Ectodermal cell (in vitro differentiated cells): Measurements from ENCODE around the gene SOD2.
"Not testable (repeated sequence)": the region's sequence is repeated elsewhere in the genome, so short reads cannot be mapped to it uniquely, and the experiment has no call there.

ENCODE experiments used
- H3K27ac ChIP-seq: 2 replicates; pipeline ENCODE4 v1.7.0; 2013; ENCODE audit warnings: mild to moderate bottlenecking, low read depth, low read length; ENCODE audit not compliant: insufficient read depth, poor library complexity, severe bottlenecking
- H3K27me3 ChIP-seq: 2 replicates; pipeline ENCODE4 v1.7.0; 2013; ENCODE audit warnings: mild to moderate bottlenecking, low read length; ENCODE audit not compliant: insufficient read depth, control insufficient read depth, poor library complexity, severe bottlenecking
- H3K36me3 ChIP-seq: one replicate; pipeline ENCODE4 v1.7.0; 2013; ENCODE audit warnings: low read length; ENCODE audit not compliant: control insufficient read depth, insufficient read depth
- H3K4me1 ChIP-seq: one replicate; pipeline ENCODE4 v1.7.0; 2013; ENCODE audit warnings: low read length; ENCODE audit not compliant: control insufficient read depth, insufficient read depth
- H3K4me3 ChIP-seq: 2 replicates; pipeline ENCODE4 v1.7.0; 2013; ENCODE audit warnings: low read depth, low read length, control low read depth; ENCODE audit not compliant: insufficient read depth
- H3K9me3 ChIP-seq: 2 replicates; pipeline ENCODE4 v1.7.0; 2013; ENCODE audit warnings: mild to moderate bottlenecking, low read length, moderate library complexity; ENCODE audit not compliant: control insufficient read depth
- WGBS, 2 experiments: methylation state at CpG; one replicate each; pipeline ENCODE4 v1.1.7; 2013; ENCODE audit warnings: missing lambda C conversion rate in 2 of 2; 5-methylcytosine and 5-hydroxymethylcytosine counted together

Gene SOD2

DNA sequence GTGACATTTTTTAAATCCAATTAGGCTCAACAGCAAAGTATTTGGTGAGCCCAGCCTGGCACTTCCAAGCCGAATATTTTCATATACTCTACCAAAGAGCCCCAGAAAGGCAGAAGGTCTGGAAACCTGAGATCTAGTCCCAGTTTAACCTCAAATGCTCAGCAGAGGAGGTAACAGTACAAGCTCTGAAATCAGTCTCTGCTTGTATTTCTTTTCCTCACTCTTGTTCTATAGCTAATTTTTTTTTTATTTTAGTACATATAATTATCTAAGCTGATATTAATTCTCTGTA, 9.1 kb downstream of the SOD2 start:
- 93 to 100% methylated on average over 1 of the region's 1 CpG for WGBS, 2 experiments
- no peaks in the 10 kb centered on the region for H3K9me3 ChIP-seq

DNA sequence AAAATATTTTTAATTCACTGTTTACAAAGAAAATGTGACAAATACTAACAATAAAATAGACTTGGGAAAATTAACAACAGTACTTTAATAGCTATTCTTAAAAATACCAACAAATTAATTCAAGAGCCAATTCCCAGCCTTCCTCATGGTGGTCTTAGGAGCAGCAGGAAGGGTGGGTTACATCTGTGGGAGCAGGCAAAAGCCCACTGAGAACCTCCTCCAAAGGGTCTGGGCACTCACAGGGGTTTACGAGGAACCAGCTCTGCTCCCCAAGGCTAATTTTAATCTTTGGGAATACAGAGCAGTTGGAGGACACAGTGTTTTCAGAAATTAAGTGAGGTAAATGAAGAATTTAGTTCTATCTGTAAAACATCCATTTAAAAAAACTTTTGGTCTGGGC, 10.2 kb downstream of the SOD2 start:
- Histone ChIP-seq H3K4me1 (no peaks in the 10 kb centered on the region), H3K9me3 (no peaks in the 10 kb centered on the region), H3K4me3 (no peak overlapping the region), H3K27ac (no peak overlapping the region), H3K36me3 (peaks cover 7% of the 10 kb centered on the region), H3K27me3 (no peaks in the 10 kb centered on the region)
- 86 to 95% methylated on average over 1 of the region's 1 CpG for WGBS, 2 experiments

More for the DNA sequence above, 9.1 kb downstream of the SOD2 start:
- no peak overlapping the region for H3K27ac ChIP-seq
- H3K4me3 ChIP-seq: no peak overlapping the region
- H3K4me1 ChIP-seq: no peaks in the 10 kb centered on the region
- H3K27me3 ChIP-seq: no peaks in the 10 kb centered on the region
- peaks cover 5% of the 10 kb centered on the region for H3K36me3 ChIP-seq

DNA sequence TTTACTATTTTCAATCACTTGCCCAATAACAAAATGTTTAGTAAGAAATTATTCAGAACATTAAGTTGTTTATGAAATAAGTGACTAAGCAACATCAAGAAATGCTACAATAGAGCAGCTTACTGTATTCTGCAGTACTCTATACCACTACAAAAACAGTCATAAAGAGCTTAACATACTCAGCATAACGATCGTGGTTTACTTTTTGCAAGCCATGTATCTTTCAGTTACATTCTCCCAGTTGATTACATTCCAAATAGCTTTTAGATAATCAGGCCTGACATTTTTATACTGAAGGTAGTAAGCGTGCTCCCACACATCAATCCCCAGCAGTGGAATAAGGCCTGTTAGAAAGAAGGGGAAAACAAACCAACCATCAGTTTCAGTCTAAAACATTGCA, 10.7 kb downstream of the SOD2 start:
- no peak overlapping the region for H3K4me3 ChIP-seq
- WGBS, 2 experiments: 92 to 99% methylated on average over 3 of the region's 3 CpGs
- H3K27ac ChIP-seq: no peak overlapping the region
- no peaks in the 10 kb centered on the region for H3K4me1 ChIP-seq
- no peaks in the 10 kb centered on the region for H3K27me3 ChIP-seq
- H3K36me3 ChIP-seq: peaks cover 8% of the 10 kb centered on the region
- H3K9me3 ChIP-seq: no peaks in the 10 kb centered on the region

- 92 to 95% methylated on average over 9 to 10 of the region's 10 CpGs for WGBS, 2 experiments
- H3K27me3 ChIP-seq: no peaks in the 10 kb centered on the region
- H3K4me3 ChIP-seq: no peak overlapping the region
- H3K9me3 ChIP-seq: no peaks in the 10 kb centered on the region
- H3K4me1 ChIP-seq: no peaks in the 10 kb centered on the region
- peaks cover 8% of the 10 kb centered on the region for H3K36me3 ChIP-seq
- H3K27ac ChIP-seq: no peak overlapping the region
Measured at GRCh38 chr6:159681191-159681880, 11.7 kb downstream of the SOD2 start.

- Histone ChIP-seq H3K4me3 (no peak overlapping the region), H3K27ac (no peak overlapping the region), H3K36me3 (peaks cover 8% of the 10 kb centered on the region), H3K4me1 (no peaks in the 10 kb centered on the region), H3K9me3 (no peaks in the 10 kb centered on the region), H3K27me3 (no peaks in the 10 kb centered on the region)
- WGBS, 2 experiments: 85 to 92% methylated on average over 3 of the region's 3 CpGs
Measured at GRCh38 chr6:159680104-159680503, 12.9 kb downstream of the SOD2 start.

- Histone ChIP-seq H3K4me3 (no peak overlapping the region), H3K36me3 (peaks cover 3% of the 10 kb centered on the region), H3K4me1 (no peaks in the 10 kb centered on the region), H3K27ac (no peak overlapping the region), H3K27me3 (no peaks in the 10 kb centered on the region), H3K9me3 (no peaks in the 10 kb centered on the region)
- 87% methylated on average over 3 of the region's 5 CpGs for WGBS, 2 experiments
Measured at GRCh38 chr6:159679091-159680077, 13.7 kb downstream of the SOD2 start.

GRCh38 chr6:159678574-159678973, 14.5 kb downstream of the SOD2 start:
- Histone ChIP-seq H3K27me3 (no peaks in the 10 kb centered on the region), H3K36me3 (peaks cover 3% of the 10 kb centered on the region), H3K27ac (no peak overlapping the region), H3K4me3 (no peak overlapping the region), H3K9me3 (no peaks in the 10 kb centered on the region), H3K4me1 (no peaks in the 10 kb centered on the region)
- 91 to 96% methylated on average over 2 to 3 of the region's 3 CpGs for WGBS, 2 experiments

- peaks cover 3% of the 10 kb centered on the region for H3K36me3 ChIP-seq
- H3K4me3 ChIP-seq: no peak overlapping the region
- no peaks in the 10 kb centered on the region for H3K9me3 ChIP-seq
- H3K27ac ChIP-seq: no peak overlapping the region
- H3K27me3 ChIP-seq: no peaks in the 10 kb centered on the region
- H3K4me1 ChIP-seq: no peaks in the 10 kb centered on the region
- 95 to 96% methylated on average over 5 of the region's 5 CpGs for WGBS, 2 experiments
Measured at GRCh38 chr6:159677506-159678165, 15.4 kb downstream of the SOD2 start.

DNA sequence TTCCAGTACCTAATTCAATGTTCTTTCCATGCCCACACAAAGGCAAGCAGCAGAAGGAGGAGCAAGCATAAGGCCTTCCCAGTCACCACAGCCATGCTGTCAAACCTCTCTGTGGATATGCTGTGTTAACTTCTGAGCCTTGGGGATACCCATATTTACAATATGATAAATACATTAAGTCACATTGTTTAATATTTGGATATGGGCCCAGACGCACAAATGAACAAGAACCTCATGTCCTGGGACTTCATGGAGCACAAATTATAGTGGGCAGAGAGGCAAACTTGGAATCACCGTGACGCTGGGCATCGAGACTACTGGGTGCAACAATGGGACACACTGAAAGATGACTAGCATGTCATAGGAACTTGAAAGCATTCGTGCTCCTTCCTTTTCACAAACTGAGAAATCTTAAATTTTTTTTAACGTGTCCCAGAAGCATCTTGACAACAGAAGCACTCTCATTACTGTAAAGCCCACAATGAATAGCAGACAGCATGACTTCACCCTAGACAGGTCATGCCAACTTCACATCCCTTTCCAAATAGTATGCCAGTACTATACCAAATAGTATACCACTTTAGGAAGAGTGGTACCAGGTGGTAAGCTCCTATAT, 16.0 kb downstream of the SOD2 start:
- H3K4me3 ChIP-seq: no peak overlapping the region
- H3K27ac ChIP-seq: no peak overlapping the region
- no peaks in the 10 kb centered on the region for H3K27me3 ChIP-seq
- H3K36me3 ChIP-seq: peaks cover 3% of the 10 kb centered on the region
- no peaks in the 10 kb centered on the region for H3K9me3 ChIP-seq
- H3K4me1 ChIP-seq: no peaks in the 10 kb centered on the region
- WGBS, 2 experiments: 93 to 95% methylated on average over 6 of the region's 6 CpGs

DNA sequence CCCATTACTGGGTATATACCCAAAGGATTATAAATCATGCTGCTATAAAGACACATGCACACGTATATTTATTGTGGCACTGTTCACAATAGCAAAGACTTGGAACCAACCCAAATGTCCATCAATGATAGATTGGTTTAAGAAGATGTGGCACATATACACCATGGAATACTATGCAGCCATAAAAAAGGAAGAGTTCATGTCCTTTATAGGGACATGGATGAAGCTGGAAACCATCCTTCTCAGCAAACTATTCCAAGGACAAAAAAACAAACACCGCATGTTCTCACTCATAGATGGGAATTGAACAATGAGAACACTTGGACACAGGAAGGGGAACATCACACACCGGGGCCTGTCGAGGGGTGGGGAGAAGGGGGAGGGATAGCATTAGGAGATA, 16.8 kb downstream of the SOD2 start:
- not testable (repeated sequence) for H3K4me1 ChIP-seq, H3K27ac ChIP-seq, H3K27me3 ChIP-seq, H3K9me3 ChIP-seq, H3K36me3 ChIP-seq, H3K4me3 ChIP-seq
- WGBS, 2 experiments: 76 to 87% methylated on average over 3 of the region's 4 CpGs
